Parathyroid adenoma (tissue), 2 donors: ENCODE data around the gene MTA2.
"Not testable (repeated sequence)": the region's sequence is repeated elsewhere in the genome, so short reads cannot be mapped to it uniquely, and the experiment has no call there.

Experiments
- H2AFZ ChIP-seq: fragments of 300-600 bp; sonication (generic); one replicate; pipeline ENCODE4 v1.7.0; 2017; ENCODE audit warnings: antibody characterized with exemption, mild to moderate bottlenecking
- H3K27ac ChIP-seq: fragments of 300-600 bp; sonication (generic); one replicate; pipeline ENCODE4 v1.7.0; 2017
- H3K27me3 ChIP-seq: fragments of 300-600 bp; sonication (generic); one replicate; pipeline ENCODE4 v1.7.0; 2017; ENCODE audit warnings: low read length; ENCODE audit not compliant: control insufficient read depth, insufficient read depth
- H3K36me3 ChIP-seq: fragments of 300-600 bp; sonication (generic); one replicate; pipeline ENCODE4 v1.7.0; 2017; ENCODE audit warnings: low read length; ENCODE audit not compliant: control insufficient read depth, insufficient read depth
- H3K4me1 ChIP-seq: fragments of 300-600 bp; sonication (generic); one replicate; pipeline ENCODE4 v1.7.0; 2017; ENCODE audit warnings: control low read depth
- H3K4me2 ChIP-seq: fragments of 300-600 bp; sonication (generic); one replicate; pipeline ENCODE4 v1.7.0; 2017; ENCODE audit warnings: low read length
- H3K4me3 ChIP-seq: fragments of 300-600 bp; sonication (generic); one replicate; pipeline ENCODE4 v1.7.0; 2017; ENCODE audit warnings: low read depth, low read length
- H3K79me2 ChIP-seq: fragments of 300-600 bp; sonication (generic); one replicate; pipeline ENCODE4 v1.7.0; 2017; ENCODE audit warnings: control low read depth
- H3K9ac ChIP-seq: fragments of 300-600 bp; sonication (generic); one replicate; pipeline ENCODE4 v1.7.0; 2017; ENCODE audit warnings: mild to moderate bottlenecking
- H3K9me3 ChIP-seq: fragments of 300-600 bp; sonication (generic); one replicate; pipeline ENCODE4 v1.7.0; 2017; ENCODE audit warnings: low read length; ENCODE audit not compliant: control insufficient read depth
- TF ChIP-seq, protein P1 (sequence below): fragments of 300-600 bp; sonication (generic); IDR thresholded peaks from one replicate; pipeline ENCODE4 v1.7.0; 2017; ENCODE audit warnings: antibody characterized with exemption, mild to moderate bottlenecking
- donor health status: primary hyperparathyroidism.

MTA2 gene

DNA sequence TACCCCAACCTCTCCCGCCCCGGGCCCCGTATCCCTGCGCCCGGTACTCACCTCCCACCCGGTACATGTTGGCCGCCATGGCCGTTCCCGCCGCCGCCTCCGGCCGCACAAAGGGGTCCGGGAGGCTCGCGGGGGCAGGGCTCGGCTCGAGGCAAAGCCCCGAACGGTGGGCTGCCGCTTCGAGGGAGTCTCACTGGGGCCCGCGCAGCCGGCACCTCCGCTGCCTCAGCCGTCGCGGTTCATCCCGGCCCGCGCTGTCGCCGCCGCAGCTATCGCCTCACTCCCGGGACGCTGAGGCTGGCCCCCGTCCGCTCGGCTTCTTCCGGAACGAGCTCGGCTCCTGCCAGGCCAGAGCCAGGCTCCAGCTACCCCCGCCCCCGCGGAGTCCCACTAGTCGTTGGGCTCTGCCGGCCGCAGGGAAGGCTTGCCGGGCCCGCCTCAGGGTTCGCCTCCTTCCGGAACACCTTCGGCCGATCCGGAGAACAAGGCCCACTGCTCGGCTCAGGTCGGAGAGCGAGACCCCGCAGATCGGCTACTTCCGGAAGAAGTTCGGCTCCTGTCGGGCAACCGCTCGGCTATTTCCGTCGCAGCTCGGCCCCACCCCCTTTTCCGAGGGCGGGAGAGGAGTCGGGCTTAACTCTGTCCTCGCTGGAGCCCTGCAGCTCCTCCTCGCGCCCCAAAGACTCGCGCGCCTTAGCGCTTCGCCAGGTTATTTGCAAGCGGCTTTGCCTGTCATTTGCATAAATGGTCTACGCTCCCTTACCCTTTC lies at the start of gene MTA2:
Gene MTA2 (minus strand): TSS at position 494 of the 769 bp plus-strand sequence. CDS start 415 bp downstream, at position 79.
- Histone ChIP-seq H3K27me3 (no peaks in the 10 kb centered on the region), H3K79me2 (no peaks in the 10 kb centered on the region), H3K4me2 (peak within 1 kb of the TSS; percentile 85), H3K27ac (peak within 1 kb of the TSS; percentile 89), H3K4me1 (no peaks in the 10 kb centered on the region), H3K36me3 (no peaks in the 10 kb centered on the region), H2AFZ (peak within 1 kb of the TSS; percentile 83), H3K9ac (peak within 1 kb of the TSS; percentile 31), H3K4me3 (peak within 1 kb of the TSS; percentile 88), H3K9me3 (no peaks in the 10 kb centered on the region)
- TF ChIP-seq, protein P1, sequence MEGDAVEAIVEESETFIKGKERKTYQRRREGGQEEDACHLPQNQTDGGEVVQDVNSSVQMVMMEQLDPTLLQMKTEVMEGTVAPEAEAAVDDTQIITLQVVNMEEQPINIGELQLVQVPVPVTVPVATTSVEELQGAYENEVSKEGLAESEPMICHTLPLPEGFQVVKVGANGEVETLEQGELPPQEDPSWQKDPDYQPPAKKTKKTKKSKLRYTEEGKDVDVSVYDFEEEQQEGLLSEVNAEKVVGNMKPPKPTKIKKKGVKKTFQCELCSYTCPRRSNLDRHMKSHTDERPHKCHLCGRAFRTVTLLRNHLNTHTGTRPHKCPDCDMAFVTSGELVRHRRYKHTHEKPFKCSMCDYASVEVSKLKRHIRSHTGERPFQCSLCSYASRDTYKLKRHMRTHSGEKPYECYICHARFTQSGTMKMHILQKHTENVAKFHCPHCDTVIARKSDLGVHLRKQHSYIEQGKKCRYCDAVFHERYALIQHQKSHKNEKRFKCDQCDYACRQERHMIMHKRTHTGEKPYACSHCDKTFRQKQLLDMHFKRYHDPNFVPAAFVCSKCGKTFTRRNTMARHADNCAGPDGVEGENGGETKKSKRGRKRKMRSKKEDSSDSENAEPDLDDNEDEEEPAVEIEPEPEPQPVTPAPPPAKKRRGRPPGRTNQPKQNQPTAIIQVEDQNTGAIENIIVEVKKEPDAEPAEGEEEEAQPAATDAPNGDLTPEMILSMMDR, result no peak

DNA sequence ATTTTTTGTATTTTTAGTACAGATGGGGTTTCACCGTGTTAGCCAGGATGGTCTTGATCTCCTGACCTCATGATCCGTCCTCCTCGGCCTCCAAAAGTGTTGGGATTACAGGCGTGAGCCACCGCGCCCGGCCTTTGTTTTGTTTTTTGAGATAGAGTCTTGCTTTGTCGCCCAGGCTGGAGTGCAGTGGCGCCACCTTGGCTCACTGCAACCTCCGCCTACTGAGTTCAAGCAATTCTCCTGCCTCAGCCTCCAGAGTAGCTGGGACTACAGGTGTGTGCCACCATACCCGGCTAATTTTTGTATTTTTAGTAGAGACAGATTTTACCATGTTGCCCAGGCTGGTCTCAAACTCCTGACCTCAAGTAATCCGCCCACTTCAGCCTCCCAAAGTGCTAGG lies 48.6 kb upstream of the MTA2 start:
- H3K4me1 ChIP-seq, H3K9me3 ChIP-seq, H3K79me2 ChIP-seq, H3K27me3 ChIP-seq, H3K4me2 ChIP-seq, H3K36me3 ChIP-seq, H3K4me3 ChIP-seq, H2AFZ ChIP-seq, H3K9ac ChIP-seq, H3K27ac ChIP-seq: not testable (repeated sequence)

DNA sequence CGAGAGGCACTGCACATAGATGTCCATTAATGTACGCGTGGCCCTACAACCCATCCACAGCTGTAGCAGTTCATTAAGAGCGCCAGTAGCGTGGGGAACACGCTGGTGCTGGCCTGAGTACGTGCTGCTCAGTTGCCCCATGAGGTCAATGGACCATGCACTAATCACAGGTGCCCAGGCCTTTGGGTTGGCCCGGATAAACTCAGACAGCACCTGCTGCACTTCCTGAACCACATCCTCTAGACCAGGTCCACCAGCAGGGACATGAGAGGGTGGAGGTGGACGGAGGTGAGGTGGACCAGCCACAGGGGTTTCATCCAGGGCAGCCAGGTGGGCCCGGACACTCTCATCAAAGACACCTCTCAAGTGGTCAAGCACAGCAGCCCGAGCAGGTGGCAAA lies 47.8 kb upstream of the MTA2 start:
- Histone ChIP-seq H3K4me2 (no peak overlapping the region), H3K27me3 (no peaks in the 10 kb centered on the region), H3K4me3 (no peak overlapping the region), H3K27ac (no peak overlapping the region), H3K9ac (no peak overlapping the region), H3K4me1 (peaks cover 3% of the 10 kb centered on the region), H3K79me2 (peaks cover 8% of the 10 kb centered on the region), H2AFZ (no peak overlapping the region), H3K9me3 (no peaks in the 10 kb centered on the region), H3K36me3 (no peaks in the 10 kb centered on the region)
- TF ChIP-seq, protein P1, result no peak

DNA sequence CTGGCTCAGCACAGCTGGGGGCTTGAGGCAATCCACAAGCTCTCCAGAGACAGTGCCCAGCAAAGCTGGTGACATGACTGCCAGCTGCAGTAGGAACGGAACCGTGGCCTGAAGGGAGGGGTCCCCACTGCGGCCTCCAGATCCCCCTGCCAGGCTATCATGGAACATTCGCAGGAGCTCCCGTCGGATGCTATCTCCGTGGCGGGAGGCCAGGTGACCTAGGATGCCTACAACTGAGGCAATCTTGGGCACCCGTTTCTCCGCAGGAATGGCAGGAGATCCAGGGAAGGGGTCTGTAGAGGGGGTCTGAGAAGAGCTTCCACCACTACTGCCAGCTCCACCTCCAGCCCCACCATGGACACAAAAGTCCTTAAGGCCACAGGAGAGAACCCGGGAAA lies 47.3 kb upstream of the MTA2 start:
- H3K9me3 ChIP-seq, result no peaks in the 10 kb centered on the region
- peaks cover 3% of the 10 kb centered on the region for H3K4me1 ChIP-seq
- no peaks in the 10 kb centered on the region for H3K36me3 ChIP-seq
- peaks cover 13% of the 10 kb centered on the region for H3K79me2 ChIP-seq
- no peak overlapping the region for H3K9ac ChIP-seq
- H3K27me3 ChIP-seq, result no peaks in the 10 kb centered on the region
- H2AFZ ChIP-seq, result no peak overlapping the region
- no peak overlapping the region for H3K27ac ChIP-seq
- TF ChIP-seq, protein P1, result no peak
- no peak overlapping the region for H3K4me2 ChIP-seq
- H3K4me3 ChIP-seq, result no peak overlapping the region

DNA sequence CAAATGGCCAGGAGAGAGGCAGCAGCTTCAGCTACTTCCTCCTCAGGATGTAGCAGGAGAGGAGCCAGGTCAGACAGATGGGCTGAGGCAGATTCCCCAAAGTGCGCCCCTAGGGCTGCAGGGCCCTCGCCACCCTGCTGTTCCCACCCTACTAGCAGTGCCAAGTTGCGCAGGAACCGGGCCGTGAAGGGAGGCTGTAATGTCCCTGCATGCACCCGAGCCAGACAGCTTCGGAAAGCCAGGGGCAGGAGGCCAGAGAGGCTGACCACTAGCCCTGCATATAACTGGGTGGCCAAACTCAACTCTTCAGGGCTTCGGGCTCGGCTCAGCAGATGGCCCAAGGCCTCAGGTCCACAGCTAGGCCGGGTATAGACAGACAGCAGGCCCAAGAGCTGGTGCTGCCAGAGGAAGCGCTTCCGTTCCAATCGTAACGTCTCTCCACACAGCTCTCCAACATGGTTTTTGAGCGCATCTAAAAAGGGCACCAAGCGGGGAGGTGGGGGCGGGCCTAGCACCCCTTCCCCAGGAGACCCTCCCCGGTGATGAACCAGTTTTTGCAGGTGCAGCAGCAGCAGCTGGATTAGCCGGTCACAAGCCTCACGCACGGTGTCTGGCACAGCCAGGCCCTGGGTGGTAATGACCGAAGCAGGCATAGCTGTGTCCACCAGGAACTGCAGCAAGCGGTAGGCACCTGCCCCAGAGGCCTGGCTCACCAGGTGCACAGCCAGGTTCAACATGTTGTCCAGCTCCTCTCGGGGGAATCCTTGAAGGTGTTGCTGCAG lies 46.7 kb upstream of the MTA2 start:
- H3K4me2 ChIP-seq, result no peak overlapping the region
- H3K4me3 ChIP-seq, result no peak overlapping the region
- H3K79me2 ChIP-seq, result peaks cover 14% of the 10 kb centered on the region
- H3K9me3 ChIP-seq, result no peaks in the 10 kb centered on the region
- no peak overlapping the region for H3K27ac ChIP-seq
- H3K36me3 ChIP-seq, result no peaks in the 10 kb centered on the region
- no peaks in the 10 kb centered on the region for H3K27me3 ChIP-seq
- TF ChIP-seq, protein P1, result no peak
- no peak overlapping the region for H2AFZ ChIP-seq
- peaks cover 3% of the 10 kb centered on the region for H3K4me1 ChIP-seq
- H3K9ac ChIP-seq, result no peak overlapping the region
